WTC11 (cell line): ENCODE data around the gene LMF1. TPM values are rescaled to one million over a fixed set of nuclear protein-coding genes. Genes with fewer than 3 reads are reported as not detected.

ENCODE experiments used
- ATAC-seq: fragments of 200-7000 bp; cut with Tn5 transposase; 2 replicates; pipeline ENCODE4 v1.10.0; 2021; ENCODE audit warnings: mild to moderate bottlenecking, moderate library complexity
- CTCF ChIA-PET: fragments of 300-600 bp; sonication (Branson Sonifier 250); formaldehyde crosslinking; loops from one replicate; lab custom pipeline; 2021; ENCODE audit warnings: antibody characterized with exemption; lab: Charles Lee
- POLR2A ChIA-PET: fragments of 350-600 bp; sonication (Branson Sonifier 250); formaldehyde crosslinking; loops from one replicate; lab custom pipeline; 2021; ENCODE audit warnings: antibody characterized with exemption; lab: Charles Lee
- DNase-seq: peaks from one replicate; pipeline ENCODE4 v3.0.0; 2021; ENCODE audit warnings: low spot score
- H3K27ac Mint-ChIP-seq: 2 replicates; pipeline ENCODE4 v1.8.0; 2021; ENCODE audit warnings: mixed read lengths
- H3K27me3 Mint-ChIP-seq: 2 replicates; pipeline ENCODE4 v1.8.0; 2021; ENCODE audit warnings: low read depth, mild to moderate bottlenecking, moderate library complexity, mixed read lengths
- H3K36me3 Mint-ChIP-seq: 2 replicates; pipeline ENCODE4 v1.8.0; 2021; ENCODE audit warnings: mixed read lengths
- H3K4me1 Mint-ChIP-seq: 2 replicates; pipeline ENCODE4 v1.8.0; 2022; ENCODE audit warnings: mixed read lengths
- H3K4me3 Mint-ChIP-seq: 2 replicates; pipeline ENCODE4 v1.8.0; 2021; ENCODE audit warnings: mild to moderate bottlenecking, moderate library complexity, mixed read lengths
- H3K9me3 Mint-ChIP-seq: 2 replicates; pipeline ENCODE4 v1.8.0; 2021; ENCODE audit warnings: mixed read lengths
- CBFB ChIP-seq: sonication (generic); formaldehyde crosslinking; IDR thresholded peaks from 2 replicates; pipeline ENCODE4 v1.8.1; 2022; ENCODE audit warnings: mild to moderate bottlenecking, low read depth, missing genetic modification reagents
- FOXJ3 ChIP-seq: sonication (generic); formaldehyde crosslinking; IDR thresholded peaks from 2 replicates; pipeline ENCODE4 v1.9.0; 2021; ENCODE audit warnings: missing genetic modification reagents, mild to moderate bottlenecking, borderline replicate concordance
- GRHL2 ChIP-seq: fragments of 250-450 bp; sonication (Bioruptor Pico); IDR thresholded peaks from 2 replicates; pipeline ENCODE4 v1.8.0; 2022; ENCODE audit warnings: mild to moderate bottlenecking, moderate library complexity; ENCODE audit not compliant: insufficient replicate concordance, severe bottlenecking
- IRF2 ChIP-seq: sonication (generic); formaldehyde crosslinking; IDR thresholded peaks from 2 replicates; pipeline ENCODE4 v1.8.0; 2022; ENCODE audit warnings: low read depth, missing genetic modification reagents, borderline replicate concordance
- MXD4 ChIP-seq: fragments of 250-450 bp; sonication (Bioruptor Pico); IDR thresholded peaks from 2 replicates; pipeline ENCODE4 v1.8.0; 2021; ENCODE audit warnings: mild to moderate bottlenecking, moderate library complexity, borderline replicate concordance
- OVOL2 ChIP-seq: fragments of 250-450 bp; sonication (Bioruptor Pico); IDR thresholded peaks from 2 replicates; pipeline ENCODE4 v1.9.0; 2021; ENCODE audit warnings: mild to moderate bottlenecking, borderline replicate concordance
- RELA ChIP-seq: sonication (generic); formaldehyde crosslinking; IDR thresholded peaks from 2 replicates; pipeline ENCODE4 v1.8.1; 2022; ENCODE audit warnings: missing genetic modification reagents, mild to moderate bottlenecking, borderline replicate concordance
- SMAD3 ChIP-seq: sonication (generic); formaldehyde crosslinking; IDR thresholded peaks from 2 replicates; pipeline ENCODE4 v1.8.0; 2022; ENCODE audit warnings: missing genetic modification reagents, mild to moderate bottlenecking, borderline replicate concordance
- SP1 ChIP-seq: sonication (generic); formaldehyde crosslinking; conservative IDR thresholded peaks from 2 replicates; pipeline ENCODE4 v1.8.1; 2022; ENCODE audit warnings: missing genetic modification reagents
- USF1 ChIP-seq: sonication (generic); formaldehyde crosslinking; IDR thresholded peaks from 2 replicates; pipeline ENCODE4 v1.8.0; 2022; ENCODE audit warnings: mild to moderate bottlenecking, missing genetic modification reagents
- ZNF121 ChIP-seq: sonication (generic); formaldehyde crosslinking; IDR thresholded peaks from 2 replicates; pipeline ENCODE4 v1.8.0; 2023; ENCODE audit warnings: missing genetic modification reagents
- ZNF219 ChIP-seq: sonication (generic); formaldehyde crosslinking; IDR thresholded peaks from 2 replicates; pipeline ENCODE4 v1.8.0; 2023; ENCODE audit warnings: missing genetic modification reagents, mild to moderate bottlenecking, borderline replicate concordance
- ZNF425 ChIP-seq: fragments of 250-450 bp; sonication (Bioruptor Pico); conservative IDR thresholded peaks from 2 replicates; pipeline ENCODE4 v1.9.0; 2021; ENCODE audit warnings: mild to moderate bottlenecking
- total RNA-seq: library from RNA; stranded (reverse); gene quantifications from 3 replicates; pipeline ENCODE4 v1.2.3, GENCODE V29; 2021
- TF ChIP-seq, protein P1 (sequence below): sonication (generic); formaldehyde crosslinking; IDR thresholded peaks from 2 replicates; pipeline ENCODE4 v1.8.0; 2022; ENCODE audit warnings: mild to moderate bottlenecking, missing genetic modification reagents
- TF ChIP-seq, protein P2 (sequence below): sonication (generic); formaldehyde crosslinking; IDR thresholded peaks from 2 replicates; pipeline ENCODE4 v1.8.0; 2022; ENCODE audit warnings: mild to moderate bottlenecking, missing genetic modification reagents
- TF ChIP-seq, protein P3 (sequence below): sonication (generic); formaldehyde crosslinking; IDR thresholded peaks from 2 replicates; pipeline ENCODE4 v1.8.1; 2022; ENCODE audit warnings: mild to moderate bottlenecking, moderate library complexity, missing genetic modification reagents
- TF ChIP-seq, protein P4 (sequence below): sonication (generic); formaldehyde crosslinking; IDR thresholded peaks from 2 replicates; pipeline ENCODE4 v1.8.0; 2022; ENCODE audit warnings: missing genetic modification reagents
- TF ChIP-seq, protein P5 (sequence below): fragments of 250-450 bp; sonication (Bioruptor Pico); IDR thresholded peaks from 2 replicates; pipeline ENCODE4 v1.8.0; 2021; ENCODE audit warnings: mild to moderate bottlenecking

The LMF1 gene
- total RNA-seq, 1 experiment from 2014 or later = 10.5 TPM

DNA sequence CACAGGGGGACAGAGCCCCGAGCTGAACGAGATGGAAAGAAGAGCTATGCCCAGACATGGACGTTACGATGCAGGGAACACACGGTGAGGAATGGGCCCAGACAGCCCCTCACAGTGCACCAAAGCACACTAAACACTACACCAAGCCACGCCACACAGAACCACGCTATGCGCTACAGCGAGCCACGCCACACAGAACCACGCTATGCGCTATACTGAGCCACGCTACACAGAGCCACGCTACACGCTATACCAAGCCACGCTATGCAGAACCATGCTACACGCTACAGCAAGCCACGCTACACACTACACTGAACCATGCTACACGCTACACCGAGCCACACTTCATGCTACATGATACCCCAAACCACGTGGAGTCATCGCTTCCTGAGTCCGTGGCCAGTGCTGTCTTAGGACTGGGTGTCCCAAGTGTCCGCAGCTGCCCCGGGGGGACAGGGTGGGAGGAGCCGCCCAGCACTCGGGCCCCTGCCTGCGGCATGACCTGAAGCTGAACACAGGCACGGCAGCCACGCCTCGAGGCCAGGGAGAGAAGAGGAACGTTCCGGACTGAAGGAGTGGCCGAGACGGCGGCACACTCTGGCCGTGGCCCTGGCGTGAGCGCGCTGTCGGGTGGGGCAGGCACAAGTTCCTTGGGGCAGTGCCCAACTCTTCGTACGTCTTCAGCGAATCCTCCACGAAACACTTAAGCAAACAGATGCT, 61.3 kb downstream of the LMF1 start:
- ChIA-PET POLR2A (no interaction called here), CTCF (no interaction called here)
- peaks cover 16% of the 10 kb centered on the region for H3K9me3 Mint-ChIP-seq
- no peaks in the 10 kb centered on the region; the same call in 1 of the 2 replicates for H3K27me3 Mint-ChIP-seq
- TF ChIP-seq, protein P1, sequence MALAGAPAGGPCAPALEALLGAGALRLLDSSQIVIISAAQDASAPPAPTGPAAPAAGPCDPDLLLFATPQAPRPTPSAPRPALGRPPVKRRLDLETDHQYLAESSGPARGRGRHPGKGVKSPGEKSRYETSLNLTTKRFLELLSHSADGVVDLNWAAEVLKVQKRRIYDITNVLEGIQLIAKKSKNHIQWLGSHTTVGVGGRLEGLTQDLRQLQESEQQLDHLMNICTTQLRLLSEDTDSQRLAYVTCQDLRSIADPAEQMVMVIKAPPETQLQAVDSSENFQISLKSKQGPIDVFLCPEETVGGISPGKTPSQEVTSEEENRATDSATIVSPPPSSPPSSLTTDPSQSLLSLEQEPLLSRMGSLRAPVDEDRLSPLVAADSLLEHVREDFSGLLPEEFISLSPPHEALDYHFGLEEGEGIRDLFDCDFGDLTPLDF (CRISPR knock-in tag) = no peak
- TF ChIP-seq MXD4 (CRISPR knock-in tag) (no peak), IRF2 (CRISPR knock-in tag) (no peak), ZNF121 (no peak), ZNF219 (CRISPR knock-in tag) (no peak), RELA (CRISPR knock-in tag) (no peak), GRHL2 (CRISPR knock-in tag) (no peak)
- TF ChIP-seq, protein P2, sequence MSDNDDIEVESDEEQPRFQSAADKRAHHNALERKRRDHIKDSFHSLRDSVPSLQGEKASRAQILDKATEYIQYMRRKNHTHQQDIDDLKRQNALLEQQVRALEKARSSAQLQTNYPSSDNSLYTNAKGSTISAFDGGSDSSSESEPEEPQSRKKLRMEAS (CRISPR knock-in tag) = no peak
- peak overlapping the region; percentile 74 for H3K27ac Mint-ChIP-seq
- H3K4me3 Mint-ChIP-seq = no peak overlapping the region
- no peaks in the 10 kb centered on the region for H3K4me1 Mint-ChIP-seq
- ATAC-seq = no peak
- no peak for DNase-seq
- peaks cover 17% of the 10 kb centered on the region for H3K36me3 Mint-ChIP-seq

DNA sequence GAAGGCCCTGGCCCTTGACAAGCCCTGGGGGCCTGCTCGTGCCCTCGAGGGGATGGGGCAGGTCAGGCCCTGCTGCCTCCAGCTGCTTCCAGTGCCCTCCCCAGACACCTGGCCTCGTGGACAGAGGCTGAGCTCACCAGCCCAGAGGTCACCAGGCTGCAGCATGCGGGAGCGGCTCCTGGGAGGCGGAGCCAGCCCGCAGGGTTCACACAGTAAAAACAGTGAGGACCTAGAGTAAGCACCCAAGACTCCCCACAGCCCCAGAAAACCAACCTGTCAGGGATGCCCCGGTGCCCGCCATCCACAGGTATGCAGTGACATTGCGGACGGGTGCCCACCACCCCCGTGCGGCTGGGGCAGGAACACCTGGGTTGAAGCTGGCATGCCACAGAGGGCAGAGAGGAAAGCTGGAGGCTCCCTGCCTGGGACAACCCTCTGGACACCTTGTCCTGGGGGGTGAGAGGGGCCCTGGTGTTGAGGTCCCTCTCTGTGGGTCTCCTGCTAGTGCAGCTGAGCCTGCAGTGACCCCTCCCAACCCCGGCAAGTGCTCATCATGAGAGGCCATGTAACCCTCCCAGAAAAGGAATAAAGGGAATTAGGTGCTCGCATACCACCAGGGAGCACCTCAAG, 62.1 kb downstream of the LMF1 start:
- ATAC-seq (no peak), DNase-seq (no peak)
- Mint-ChIP-seq H3K4me3 (no peak overlapping the region), H3K9me3 (peaks cover 16% of the 10 kb centered on the region), H3K27me3 (no peaks in the 10 kb centered on the region; the same call in 1 of the 2 replicates), H3K4me1 (no peaks in the 10 kb centered on the region), H3K27ac (no peak overlapping the region), H3K36me3 (peaks cover 17% of the 10 kb centered on the region)
- ChIA-PET POLR2A (no interaction called here), CTCF (no interaction called here)
- no peak for TF ChIP-seq CBFB (CRISPR knock-in tag)
- TF ChIP-seq, protein P3, sequence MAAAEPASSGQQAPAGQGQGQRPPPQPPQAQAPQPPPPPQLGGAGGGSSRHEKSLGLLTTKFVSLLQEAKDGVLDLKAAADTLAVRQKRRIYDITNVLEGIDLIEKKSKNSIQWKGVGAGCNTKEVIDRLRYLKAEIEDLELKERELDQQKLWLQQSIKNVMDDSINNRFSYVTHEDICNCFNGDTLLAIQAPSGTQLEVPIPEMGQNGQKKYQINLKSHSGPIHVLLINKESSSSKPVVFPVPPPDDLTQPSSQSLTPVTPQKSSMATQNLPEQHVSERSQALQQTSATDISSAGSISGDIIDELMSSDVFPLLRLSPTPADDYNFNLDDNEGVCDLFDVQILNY (CRISPR knock-in tag) = no peak
- TF ChIP-seq, protein P4, sequence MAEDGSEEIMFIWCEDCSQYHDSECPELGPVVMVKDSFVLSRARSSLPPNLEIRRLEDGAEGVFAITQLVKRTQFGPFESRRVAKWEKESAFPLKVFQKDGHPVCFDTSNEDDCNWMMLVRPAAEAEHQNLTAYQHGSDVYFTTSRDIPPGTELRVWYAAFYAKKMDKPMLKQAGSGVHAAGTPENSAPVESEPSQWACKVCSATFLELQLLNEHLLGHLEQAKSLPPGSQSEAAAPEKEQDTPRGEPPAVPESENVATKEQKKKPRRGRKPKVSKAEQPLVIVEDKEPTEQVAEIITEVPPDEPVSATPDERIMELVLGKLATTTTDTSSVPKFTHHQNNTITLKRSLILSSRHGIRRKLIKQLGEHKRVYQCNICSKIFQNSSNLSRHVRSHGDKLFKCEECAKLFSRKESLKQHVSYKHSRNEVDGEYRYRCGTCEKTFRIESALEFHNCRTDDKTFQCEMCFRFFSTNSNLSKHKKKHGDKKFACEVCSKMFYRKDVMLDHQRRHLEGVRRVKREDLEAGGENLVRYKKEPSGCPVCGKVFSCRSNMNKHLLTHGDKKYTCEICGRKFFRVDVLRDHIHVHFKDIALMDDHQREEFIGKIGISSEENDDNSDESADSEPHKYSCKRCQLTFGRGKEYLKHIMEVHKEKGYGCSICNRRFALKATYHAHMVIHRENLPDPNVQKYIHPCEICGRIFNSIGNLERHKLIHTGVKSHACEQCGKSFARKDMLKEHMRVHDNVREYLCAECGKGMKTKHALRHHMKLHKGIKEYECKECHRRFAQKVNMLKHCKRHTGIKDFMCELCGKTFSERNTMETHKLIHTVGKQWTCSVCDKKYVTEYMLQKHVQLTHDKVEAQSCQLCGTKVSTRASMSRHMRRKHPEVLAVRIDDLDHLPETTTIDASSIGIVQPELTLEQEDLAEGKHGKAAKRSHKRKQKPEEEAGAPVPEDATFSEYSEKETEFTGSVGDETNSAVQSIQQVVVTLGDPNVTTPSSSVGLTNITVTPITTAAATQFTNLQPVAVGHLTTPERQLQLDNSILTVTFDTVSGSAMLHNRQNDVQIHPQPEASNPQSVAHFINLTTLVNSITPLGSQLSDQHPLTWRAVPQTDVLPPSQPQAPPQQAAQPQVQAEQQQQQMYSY (CRISPR knock-in tag) = no peak

GRCh38 chr16:907842-908241, 62.9 kb downstream of the LMF1 start:
- no peak overlapping the region for H3K27ac Mint-ChIP-seq
- H3K4me1 Mint-ChIP-seq = no peaks in the 10 kb centered on the region
- POLR2A ChIA-PET = no interaction called here
- DNase-seq (no peak), ATAC-seq (no peak)
- H3K9me3 Mint-ChIP-seq = peaks cover 16% of the 10 kb centered on the region
- H3K27me3 Mint-ChIP-seq = no peaks in the 10 kb centered on the region; the same call in 1 of the 2 replicates
- CTCF ChIA-PET = interaction anchor here (0.7 kb wide), 1 partner anchor 149 kb away, joined by 3 read pairs; no protein-coding TSS in a partner anchor
- H3K4me3 Mint-ChIP-seq = no peak overlapping the region
- peaks cover 17% of the 10 kb centered on the region for H3K36me3 Mint-ChIP-seq
- TF ChIP-seq USF1 (no peak), SMAD3 (CRISPR knock-in tag) (no peak), OVOL2 (CRISPR knock-in tag) (no peak), ZNF425 (CRISPR knock-in tag) (no peak), FOXJ3 (CRISPR knock-in tag) (no peak), SP1 (CRISPR knock-in tag) (no peak), RELA (CRISPR knock-in tag) (no peak), IRF2 (CRISPR knock-in tag) (no peak)
- TF ChIP-seq, protein P5, sequence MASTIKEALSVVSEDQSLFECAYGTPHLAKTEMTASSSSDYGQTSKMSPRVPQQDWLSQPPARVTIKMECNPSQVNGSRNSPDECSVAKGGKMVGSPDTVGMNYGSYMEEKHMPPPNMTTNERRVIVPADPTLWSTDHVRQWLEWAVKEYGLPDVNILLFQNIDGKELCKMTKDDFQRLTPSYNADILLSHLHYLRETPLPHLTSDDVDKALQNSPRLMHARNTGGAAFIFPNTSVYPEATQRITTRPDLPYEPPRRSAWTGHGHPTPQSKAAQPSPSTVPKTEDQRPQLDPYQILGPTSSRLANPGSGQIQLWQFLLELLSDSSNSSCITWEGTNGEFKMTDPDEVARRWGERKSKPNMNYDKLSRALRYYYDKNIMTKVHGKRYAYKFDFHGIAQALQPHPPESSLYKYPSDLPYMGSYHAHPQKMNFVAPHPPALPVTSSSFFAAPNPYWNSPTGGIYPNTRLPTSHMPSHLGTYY (CRISPR knock-in tag) = no peak
